ENCODE data around the gene LRRC28. TPM values are rescaled to one million over a fixed set of nuclear protein-coding genes. Genes with fewer than 3 reads are reported as not detected.

The LRRC28 gene
- total and polyA plus RNA-seq, 10 of the 15 experiments (the other 5 are each of a cell fraction or from before 2014, with no cell fraction given) = 21.3 to 54.9 (median 27.7) TPM

DNA sequence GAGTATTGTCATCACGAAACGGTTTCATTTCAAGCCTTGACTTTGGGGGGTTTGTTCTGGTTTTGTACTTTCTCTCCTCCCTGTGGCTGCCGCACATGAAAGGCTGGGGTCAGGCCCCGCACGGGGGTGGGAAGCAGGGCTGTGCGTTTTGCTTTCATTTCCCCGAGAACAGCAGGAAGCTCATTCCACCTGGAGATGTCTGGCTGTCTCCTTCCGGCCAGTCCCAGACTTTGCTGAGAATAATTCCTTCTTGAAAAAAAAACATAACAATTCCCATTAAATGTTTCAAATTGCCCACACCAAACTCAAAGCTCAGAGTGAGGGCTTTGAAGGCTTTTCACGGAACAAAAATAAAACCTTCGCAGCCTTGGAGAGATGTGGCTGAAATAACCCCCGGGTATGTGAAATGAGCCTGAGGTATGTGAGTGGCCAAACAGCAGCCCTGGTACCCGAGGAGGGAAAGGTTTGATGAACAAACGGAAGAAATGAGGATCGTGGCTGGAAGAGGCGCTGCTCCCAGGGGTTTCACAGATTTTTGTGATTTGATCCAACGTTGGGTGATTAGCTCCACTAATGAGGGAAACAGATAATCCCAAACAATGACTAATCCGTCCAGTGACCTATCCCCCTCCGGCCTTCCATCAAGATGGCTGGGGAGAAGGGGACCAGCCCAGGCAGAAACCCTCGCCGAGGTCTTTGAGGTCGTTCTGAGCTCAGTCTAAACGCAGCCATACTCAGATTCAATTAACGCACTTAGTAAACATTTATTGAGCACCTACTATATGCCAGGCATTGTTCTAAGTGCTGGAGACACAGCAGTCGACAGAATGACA is 187.6 kb downstream of the LRRC28 start (continued):
- no peak for TF ChIP-seq CEBPB (IDR thresholded peaks at IDR 0.05; ENCODE audit: borderline replicate concordance in 1 of 2, low read depth in 2 of 2, low read length in 2 of 2)
- TF ChIP-seq, protein P1, sequence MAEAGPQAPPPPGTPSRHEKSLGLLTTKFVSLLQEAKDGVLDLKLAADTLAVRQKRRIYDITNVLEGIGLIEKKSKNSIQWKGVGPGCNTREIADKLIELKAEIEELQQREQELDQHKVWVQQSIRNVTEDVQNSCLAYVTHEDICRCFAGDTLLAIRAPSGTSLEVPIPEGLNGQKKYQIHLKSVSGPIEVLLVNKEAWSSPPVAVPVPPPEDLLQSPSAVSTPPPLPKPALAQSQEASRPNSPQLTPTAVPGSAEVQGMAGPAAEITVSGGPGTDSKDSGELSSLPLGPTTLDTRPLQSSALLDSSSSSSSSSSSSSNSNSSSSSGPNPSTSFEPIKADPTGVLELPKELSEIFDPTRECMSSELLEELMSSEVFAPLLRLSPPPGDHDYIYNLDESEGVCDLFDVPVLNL (IDR thresholded peaks at IDR 0.05; ENCODE audit: low read depth, low read length) = no peak

DNA sequence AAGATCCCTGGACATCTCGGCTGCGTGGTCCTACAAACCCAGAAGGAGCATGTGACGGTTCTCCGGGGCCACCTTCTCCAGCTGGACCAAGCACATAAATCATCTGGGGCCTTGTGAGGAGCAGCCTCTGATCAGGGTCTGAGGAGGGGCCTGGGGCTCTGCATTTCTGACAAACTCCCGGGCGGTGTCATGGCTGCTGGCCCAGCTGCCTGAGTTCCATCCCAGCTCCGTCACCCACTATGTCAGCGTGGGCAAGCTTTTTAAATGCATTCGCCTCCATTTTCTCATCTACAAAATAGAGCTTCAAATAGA is 188.2 kb downstream of the LRRC28 start:
- ChIA-PET POLR2A (no interaction called here), SMC1A (ENCODE audit: uncharacterized antibody, unreplicated experiment) (interaction anchor here (0.6 kb wide), 1 partner anchor 11 kb away, joined by 3 read pairs; no protein-coding TSS in a partner anchor), RAD21 (ENCODE audit: unreplicated experiment) (no interaction called here), CTCF (no interaction called here)
- H3K9ac ChIP-seq (ENCODE audit: control insufficient read depth, insufficient read depth, low read length) = no peak overlapping the region
- intact Hi-C loops (cut with micrococcal nuclease; ENCODE audit: unreplicated experiment) = no loop called here
- H3K27ac ChIP-seq (ENCODE audit: control insufficient read depth, insufficient read depth) = no peak overlapping the region
- no peaks in the 10 kb centered on the region for H3K9me3 ChIP-seq (replicated peaks; ENCODE audit: control insufficient read depth, insufficient read depth, low read length)
- no peak for ATAC-seq
- H3K27me3 ChIP-seq (replicated peaks in 1 of 2; ENCODE audit: control insufficient read depth in 2 of 2, insufficient read depth in 2 of 2, low read length in 1 of 2) = peaks cover 0 to 1% of the 10 kb centered on the region in 2 experiments; a peak in 1 of 4 replicates
- H3K36me3 ChIP-seq (ENCODE audit: control insufficient read depth in 2 of 2, insufficient read depth in 2 of 2, low read length in 1 of 2) = no peaks in the 10 kb centered on the region
- no peak for DNase-seq (ENCODE audit: low read depth, low spot score)
- no peak overlapping the region for H3K4me2 ChIP-seq (ENCODE audit: control insufficient read depth, insufficient read depth)
- peaks cover 13% of the 10 kb centered on the region for H3K4me1 ChIP-seq (ENCODE audit: control insufficient read depth, insufficient read depth, low read length)
- FAIRE-seq = no peak
- BruUV-seq (replicated peaks) = no TSS peak
- 90% methylated on average over 9 of the region's 9 CpGs for WGBS (ENCODE audit: insufficient coverage, insufficient replicate concordance, low lambda C conversion rate, missing lambda C conversion rate)
- H2AFZ ChIP-seq (ENCODE audit: control insufficient read depth, low read depth, low read length) = no peak overlapping the region
- TF ChIP-seq, protein P2, sequence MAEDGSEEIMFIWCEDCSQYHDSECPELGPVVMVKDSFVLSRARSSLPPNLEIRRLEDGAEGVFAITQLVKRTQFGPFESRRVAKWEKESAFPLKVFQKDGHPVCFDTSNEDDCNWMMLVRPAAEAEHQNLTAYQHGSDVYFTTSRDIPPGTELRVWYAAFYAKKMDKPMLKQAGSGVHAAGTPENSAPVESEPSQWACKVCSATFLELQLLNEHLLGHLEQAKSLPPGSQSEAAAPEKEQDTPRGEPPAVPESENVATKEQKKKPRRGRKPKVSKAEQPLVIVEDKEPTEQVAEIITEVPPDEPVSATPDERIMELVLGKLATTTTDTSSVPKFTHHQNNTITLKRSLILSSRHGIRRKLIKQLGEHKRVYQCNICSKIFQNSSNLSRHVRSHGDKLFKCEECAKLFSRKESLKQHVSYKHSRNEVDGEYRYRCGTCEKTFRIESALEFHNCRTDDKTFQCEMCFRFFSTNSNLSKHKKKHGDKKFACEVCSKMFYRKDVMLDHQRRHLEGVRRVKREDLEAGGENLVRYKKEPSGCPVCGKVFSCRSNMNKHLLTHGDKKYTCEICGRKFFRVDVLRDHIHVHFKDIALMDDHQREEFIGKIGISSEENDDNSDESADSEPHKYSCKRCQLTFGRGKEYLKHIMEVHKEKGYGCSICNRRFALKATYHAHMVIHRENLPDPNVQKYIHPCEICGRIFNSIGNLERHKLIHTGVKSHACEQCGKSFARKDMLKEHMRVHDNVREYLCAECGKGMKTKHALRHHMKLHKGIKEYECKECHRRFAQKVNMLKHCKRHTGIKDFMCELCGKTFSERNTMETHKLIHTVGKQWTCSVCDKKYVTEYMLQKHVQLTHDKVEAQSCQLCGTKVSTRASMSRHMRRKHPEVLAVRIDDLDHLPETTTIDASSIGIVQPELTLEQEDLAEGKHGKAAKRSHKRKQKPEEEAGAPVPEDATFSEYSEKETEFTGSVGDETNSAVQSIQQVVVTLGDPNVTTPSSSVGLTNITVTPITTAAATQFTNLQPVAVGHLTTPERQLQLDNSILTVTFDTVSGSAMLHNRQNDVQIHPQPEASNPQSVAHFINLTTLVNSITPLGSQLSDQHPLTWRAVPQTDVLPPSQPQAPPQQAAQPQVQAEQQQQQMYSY (CRISPR knock-in tag; IDR thresholded peaks at IDR 0.05) = no peak
- TF ChIP-seq ZNF622 (IDR thresholded peaks at IDR 0.05) (no peak), SIN3A (IDR thresholded peaks at IDR 0.05; ENCODE audit: low read depth, low read length) (no peak), IKZF2 (IDR thresholded peaks at IDR 0.05) (no peak), NFXL1 (IDR thresholded peaks at IDR 0.05; ENCODE audit: borderline replicate concordance) (no peak), ZSCAN29 (IDR thresholded peaks at IDR 0.05) (no peak), POU2F2 (IDR thresholded peaks at IDR 0.05; ENCODE audit: borderline replicate concordance, low read depth, low read length) (no peak), RELA (IDR thresholded peaks at IDR 0.05; ENCODE audit: borderline replicate concordance, partially characterized antibody) (no peak), EED (IDR thresholded peaks at IDR 0.05; ENCODE audit: low read depth) (no peak)
- TF ChIP-seq, protein P3, sequence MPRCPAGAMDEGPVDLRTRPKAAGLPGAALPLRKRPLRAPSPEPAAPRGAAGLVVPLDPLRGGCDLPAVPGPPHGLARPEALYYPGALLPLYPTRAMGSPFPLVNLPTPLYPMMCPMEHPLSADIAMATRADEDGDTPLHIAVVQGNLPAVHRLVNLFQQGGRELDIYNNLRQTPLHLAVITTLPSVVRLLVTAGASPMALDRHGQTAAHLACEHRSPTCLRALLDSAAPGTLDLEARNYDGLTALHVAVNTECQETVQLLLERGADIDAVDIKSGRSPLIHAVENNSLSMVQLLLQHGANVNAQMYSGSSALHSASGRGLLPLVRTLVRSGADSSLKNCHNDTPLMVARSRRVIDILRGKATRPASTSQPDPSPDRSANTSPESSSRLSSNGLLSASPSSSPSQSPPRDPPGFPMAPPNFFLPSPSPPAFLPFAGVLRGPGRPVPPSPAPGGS (IDR thresholded peaks at IDR 0.05; ENCODE audit: borderline replicate concordance, insufficient read depth, low read depth, low read length, poor library complexity, severe bottlenecking) = no peak
- TF ChIP-seq, protein P4, sequence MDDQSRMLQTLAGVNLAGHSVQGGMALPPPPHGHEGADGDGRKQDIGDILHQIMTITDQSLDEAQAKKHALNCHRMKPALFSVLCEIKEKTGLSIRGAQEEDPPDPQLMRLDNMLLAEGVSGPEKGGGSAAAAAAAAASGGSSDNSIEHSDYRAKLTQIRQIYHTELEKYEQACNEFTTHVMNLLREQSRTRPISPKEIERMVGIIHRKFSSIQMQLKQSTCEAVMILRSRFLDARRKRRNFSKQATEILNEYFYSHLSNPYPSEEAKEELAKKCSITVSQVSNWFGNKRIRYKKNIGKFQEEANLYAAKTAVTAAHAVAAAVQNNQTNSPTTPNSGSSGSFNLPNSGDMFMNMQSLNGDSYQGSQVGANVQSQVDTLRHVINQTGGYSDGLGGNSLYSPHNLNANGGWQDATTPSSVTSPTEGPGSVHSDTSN (IDR thresholded peaks at IDR 0.05; ENCODE audit: insufficient replicate concordance, low read depth, low read length) = no peak
- no peaks in the 10 kb centered on the region for H3K79me2 ChIP-seq (ENCODE audit: control insufficient read depth, insufficient read depth, low read length)
- H3K4me3 ChIP-seq = no peak overlapping the region
- in situ Hi-C loops (cut with MboI) = no loop called here
- H4K20me1 ChIP-seq (ENCODE audit: control insufficient read depth, insufficient read depth) = no peaks in the 10 kb centered on the region
